DOHH2 (cell line): ENCODE measurements around the gene CHN2.

ENCODE experiments used
- EZH2phosphoT487 ChIP-seq: fragments of 200-600 bp; sonication (generic); IDR thresholded peaks from 2 replicates; pipeline ENCODE4 v1.6.1; 2017; ENCODE audit warnings: borderline replicate concordance, mild to moderate bottlenecking, antibody characterized with exemption, low read length, moderate library complexity, mixed read lengths
- TF ChIP-seq, protein P1 (sequence below): fragments of 200-600 bp; sonication (generic); IDR thresholded peaks from one replicate; pipeline ENCODE4 v1.5.1; 2014; ENCODE audit warnings: antibody characterized with exemption, mild to moderate bottlenecking, low read depth, low read length; ENCODE audit not compliant: poor library complexity, severe bottlenecking

GRCh38 chr7:29467193-29467926 is 272.8 kb downstream of the CHN2 start:
- TF ChIP-seq, protein P1, sequence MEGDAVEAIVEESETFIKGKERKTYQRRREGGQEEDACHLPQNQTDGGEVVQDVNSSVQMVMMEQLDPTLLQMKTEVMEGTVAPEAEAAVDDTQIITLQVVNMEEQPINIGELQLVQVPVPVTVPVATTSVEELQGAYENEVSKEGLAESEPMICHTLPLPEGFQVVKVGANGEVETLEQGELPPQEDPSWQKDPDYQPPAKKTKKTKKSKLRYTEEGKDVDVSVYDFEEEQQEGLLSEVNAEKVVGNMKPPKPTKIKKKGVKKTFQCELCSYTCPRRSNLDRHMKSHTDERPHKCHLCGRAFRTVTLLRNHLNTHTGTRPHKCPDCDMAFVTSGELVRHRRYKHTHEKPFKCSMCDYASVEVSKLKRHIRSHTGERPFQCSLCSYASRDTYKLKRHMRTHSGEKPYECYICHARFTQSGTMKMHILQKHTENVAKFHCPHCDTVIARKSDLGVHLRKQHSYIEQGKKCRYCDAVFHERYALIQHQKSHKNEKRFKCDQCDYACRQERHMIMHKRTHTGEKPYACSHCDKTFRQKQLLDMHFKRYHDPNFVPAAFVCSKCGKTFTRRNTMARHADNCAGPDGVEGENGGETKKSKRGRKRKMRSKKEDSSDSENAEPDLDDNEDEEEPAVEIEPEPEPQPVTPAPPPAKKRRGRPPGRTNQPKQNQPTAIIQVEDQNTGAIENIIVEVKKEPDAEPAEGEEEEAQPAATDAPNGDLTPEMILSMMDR: no peak
- TF ChIP-seq EZH2phosphoT487: no peak
